ENCODE data around the gene PROX1. TPM values are rescaled to one million over a fixed set of nuclear protein-coding genes. Genes with fewer than 3 reads are reported as not detected.

The PROX1 gene
- polyA plus RNA-seq, 4 donors, result 0.67 to 7.0 (median 2.3) TPM

- H3K4me3 ChIP-seq (ENCODE audit: low read depth in 1 of 3, low read length in 3 of 3), result peak overlapping the region; percentile 37 to 61 (median 51)
- H3K27me3 ChIP-seq (ENCODE audit: control insufficient read depth in 3 of 3, insufficient read depth in 3 of 3, low read length in 3 of 3), result peaks cover 0 to 58% (median 25%) of the 10 kb centered on the region in 3 donors
- WGBS, 3 donors, result 3 to 7% (median 4%) methylated on average over 38 to 39 of the region's 39 CpGs
- FAIRE-seq, result no peak
- H3K9me3 ChIP-seq (ENCODE audit: control insufficient read depth in 2 of 2, insufficient read depth in 1 of 2, low read depth in 1 of 2, low read length in 1 of 2), result no peaks in the 10 kb centered on the region
- DNase-seq, result peak; percentile 21 to 48
- H3K36me3 ChIP-seq (ENCODE audit: control insufficient read depth in 3 of 3, insufficient read depth in 2 of 3, low read depth in 1 of 3, low read length in 3 of 3), result no peaks in the 10 kb centered on the region
- H3K4me1 ChIP-seq (ENCODE audit: control insufficient read depth in 3 of 3, insufficient read depth in 2 of 3, low read depth in 1 of 3, low read length in 2 of 3), result peaks cover 0 to 27% (median 0%) of the 10 kb centered on the region in 3 donors
- peak overlapping the region in 2 of 3 donors; percentile 1 to 78 for H3K27ac ChIP-seq (ENCODE audit: low read depth in 1 of 3, low read length in 2 of 3)
These were observed 1.5 kb downstream of the PROX1 start for GRCh38 chr1:213989002-213989855.

GRCh38 chr1:213993929-213994328 lies 6.2 kb downstream of the PROX1 start:
- no peak for FAIRE-seq
- H3K9me3 ChIP-seq (ENCODE audit: control insufficient read depth in 2 of 2, insufficient read depth in 1 of 2, low read depth in 1 of 2, low read length in 1 of 2), result no peaks in the 10 kb centered on the region
- DNase-seq, result no peak
- WGBS, 3 donors, result 45 to 77% (median 77%) methylated on average over 2 of the region's 2 CpGs
- peaks cover 0 to 11% (median 0%) of the 10 kb centered on the region in 3 donors for H3K36me3 ChIP-seq (ENCODE audit: control insufficient read depth in 3 of 3, insufficient read depth in 2 of 3, low read depth in 1 of 3, low read length in 3 of 3)
- H3K4me3 ChIP-seq (ENCODE audit: low read depth in 1 of 3, low read length in 3 of 3), result no peak overlapping the region
- H3K4me1 ChIP-seq (ENCODE audit: control insufficient read depth in 3 of 3, insufficient read depth in 2 of 3, low read depth in 1 of 3, low read length in 2 of 3), result peaks cover 0 to 11% (median 0%) of the 10 kb centered on the region in 3 donors
- peaks cover 0 to 17% (median 6%) of the 10 kb centered on the region in 3 donors for H3K27me3 ChIP-seq (ENCODE audit: control insufficient read depth in 3 of 3, insufficient read depth in 3 of 3, low read length in 3 of 3)
- H3K27ac ChIP-seq (ENCODE audit: low read depth in 1 of 3, low read length in 2 of 3), result no peak overlapping the region

GRCh38 chr1:213994888-213995287 lies 7.1 kb downstream of the PROX1 start:
- 69 to 77% (median 72%) methylated on average over 5 of the region's 5 CpGs for WGBS, 3 donors
- FAIRE-seq, result no peak

GRCh38 chr1:213995603-213996002 lies 7.8 kb downstream of the PROX1 start:
- 79 to 82% (median 82%) methylated on average over 2 of the region's 2 CpGs for WGBS, 3 donors
- Histone ChIP-seq H3K27ac (ENCODE audit: low read depth in 1 of 3, low read length in 2 of 3) (no peak overlapping the region), H3K36me3 (ENCODE audit: control insufficient read depth in 3 of 3, insufficient read depth in 2 of 3, low read depth in 1 of 3, low read length in 3 of 3) (peaks cover 0 to 11% (median 0%) of the 10 kb centered on the region in 3 donors), H3K4me3 (ENCODE audit: low read depth in 1 of 3, low read length in 3 of 3) (no peak overlapping the region), H3K9me3 (ENCODE audit: control insufficient read depth in 2 of 2, insufficient read depth in 1 of 2, low read depth in 1 of 2, low read length in 1 of 2) (no peaks in the 10 kb centered on the region), H3K27me3 (ENCODE audit: control insufficient read depth in 3 of 3, insufficient read depth in 3 of 3, low read length in 3 of 3) (peaks cover 0 to 2% (median 0%) of the 10 kb centered on the region in 3 donors), H3K4me1 (ENCODE audit: control insufficient read depth in 3 of 3, insufficient read depth in 2 of 3, low read depth in 1 of 3, low read length in 2 of 3) (no peaks in the 10 kb centered on the region)
- no peak for FAIRE-seq
- DNase-seq, result no peak

More at GRCh38 chr1:213994888-213995287, 7.1 kb downstream of the PROX1 start:
- no peak for DNase-seq
- Histone ChIP-seq H3K9me3 (ENCODE audit: control insufficient read depth in 2 of 2, insufficient read depth in 1 of 2, low read depth in 1 of 2, low read length in 1 of 2) (no peaks in the 10 kb centered on the region), H3K4me1 (ENCODE audit: control insufficient read depth in 3 of 3, insufficient read depth in 2 of 3, low read depth in 1 of 3, low read length in 2 of 3) (peaks cover 0 to 2% (median 0%) of the 10 kb centered on the region in 3 donors), H3K36me3 (ENCODE audit: control insufficient read depth in 3 of 3, insufficient read depth in 2 of 3, low read depth in 1 of 3, low read length in 3 of 3) (peaks cover 0 to 11% (median 0%) of the 10 kb centered on the region in 3 donors), H3K27me3 (ENCODE audit: control insufficient read depth in 3 of 3, insufficient read depth in 3 of 3, low read length in 3 of 3) (peaks cover 0 to 7% (median 2%) of the 10 kb centered on the region in 3 donors), H3K4me3 (ENCODE audit: low read depth in 1 of 3, low read length in 3 of 3) (no peak overlapping the region), H3K27ac (ENCODE audit: low read depth in 1 of 3, low read length in 2 of 3) (no peak overlapping the region)

- no peak for FAIRE-seq
- H3K9me3 ChIP-seq (ENCODE audit: control insufficient read depth in 2 of 2, insufficient read depth in 1 of 2, low read depth in 1 of 2, low read length in 1 of 2), result no peaks in the 10 kb centered on the region
- H3K27ac ChIP-seq (ENCODE audit: low read depth in 1 of 3, low read length in 2 of 3), result peak overlapping the region in 1 of 3 donors; percentile 42
- 69 to 91% (median 86%) methylated on average over 15 of the region's 15 CpGs for WGBS, 3 donors
- no peaks in the 10 kb centered on the region for H3K4me1 ChIP-seq (ENCODE audit: control insufficient read depth in 3 of 3, insufficient read depth in 2 of 3, low read depth in 1 of 3, low read length in 2 of 3)
- DNase-seq, result no peak
- peaks cover 0 to 11% (median 0%) of the 10 kb centered on the region in 3 donors for H3K36me3 ChIP-seq (ENCODE audit: control insufficient read depth in 3 of 3, insufficient read depth in 2 of 3, low read depth in 1 of 3, low read length in 3 of 3)
- peaks cover 0 to 2% (median 0%) of the 10 kb centered on the region in 3 donors for H3K27me3 ChIP-seq (ENCODE audit: control insufficient read depth in 3 of 3, insufficient read depth in 3 of 3, low read length in 3 of 3)
- H3K4me3 ChIP-seq (ENCODE audit: low read depth in 1 of 3, low read length in 3 of 3), result no peak overlapping the region
These were observed 8.7 kb downstream of the PROX1 start for GRCh38 chr1:213996320-213997037.

GRCh38 chr1:213997038-213997771 lies 9.4 kb downstream of the PROX1 start:
- Histone ChIP-seq H3K4me3 (ENCODE audit: low read depth in 1 of 3, low read length in 3 of 3) (no peak overlapping the region), H3K4me1 (ENCODE audit: control insufficient read depth in 3 of 3, insufficient read depth in 2 of 3, low read depth in 1 of 3, low read length in 2 of 3) (no peaks in the 10 kb centered on the region), H3K9me3 (ENCODE audit: control insufficient read depth in 2 of 2, insufficient read depth in 1 of 2, low read depth in 1 of 2, low read length in 1 of 2) (no peaks in the 10 kb centered on the region), H3K36me3 (ENCODE audit: control insufficient read depth in 3 of 3, insufficient read depth in 2 of 3, low read depth in 1 of 3, low read length in 3 of 3) (peaks cover 0 to 11% (median 0%) of the 10 kb centered on the region in 3 donors), H3K27me3 (ENCODE audit: control insufficient read depth in 3 of 3, insufficient read depth in 3 of 3, low read length in 3 of 3) (peaks cover 0 to 2% (median 0%) of the 10 kb centered on the region in 3 donors), H3K27ac (ENCODE audit: low read depth in 1 of 3, low read length in 2 of 3) (peak overlapping the region in 1 of 3 donors; percentile 42)
- WGBS, 3 donors, result 73 to 91% (median 88%) methylated on average over 24 of the region's 24 CpGs
- DNase-seq (no peak), FAIRE-seq (no peak)

GRCh38 chr1:213997772-213998107 lies 10.0 kb downstream of the PROX1 start:
- Histone ChIP-seq H3K27ac (ENCODE audit: low read depth in 1 of 3, low read length in 2 of 3) (peak overlapping the region in 1 of 3 donors; percentile 12), H3K4me1 (ENCODE audit: control insufficient read depth in 3 of 3, insufficient read depth in 2 of 3, low read depth in 1 of 3, low read length in 2 of 3) (no peaks in the 10 kb centered on the region), H3K9me3 (ENCODE audit: control insufficient read depth in 2 of 2, insufficient read depth in 1 of 2, low read depth in 1 of 2, low read length in 1 of 2) (no peaks in the 10 kb centered on the region), H3K27me3 (ENCODE audit: control insufficient read depth in 3 of 3, insufficient read depth in 3 of 3, low read length in 3 of 3) (peaks cover 0 to 2% (median 0%) of the 10 kb centered on the region in 3 donors), H3K4me3 (ENCODE audit: low read depth in 1 of 3, low read length in 3 of 3) (no peak overlapping the region), H3K36me3 (ENCODE audit: control insufficient read depth in 3 of 3, insufficient read depth in 2 of 3, low read depth in 1 of 3, low read length in 3 of 3) (peaks cover 0 to 11% (median 0%) of the 10 kb centered on the region in 3 donors)
- FAIRE-seq (no peak), DNase-seq (no peak)
- WGBS, 3 donors, result 92 to 94% (median 94%) methylated on average over 13 of the region's 13 CpGs

GRCh38 chr1:213998785-213999184 lies 11.0 kb downstream of the PROX1 start:
- Histone ChIP-seq H3K4me1 (ENCODE audit: control insufficient read depth in 3 of 3, insufficient read depth in 2 of 3, low read depth in 1 of 3, low read length in 2 of 3) (no peaks in the 10 kb centered on the region), H3K4me3 (ENCODE audit: low read depth in 1 of 3, low read length in 3 of 3) (no peak overlapping the region), H3K9me3 (ENCODE audit: control insufficient read depth in 2 of 2, insufficient read depth in 1 of 2, low read depth in 1 of 2, low read length in 1 of 2) (no peaks in the 10 kb centered on the region), H3K27me3 (ENCODE audit: control insufficient read depth in 3 of 3, insufficient read depth in 3 of 3, low read length in 3 of 3) (peaks cover 0 to 2% (median 0%) of the 10 kb centered on the region in 3 donors), H3K27ac (ENCODE audit: low read depth in 1 of 3, low read length in 2 of 3) (no peak overlapping the region), H3K36me3 (ENCODE audit: control insufficient read depth in 3 of 3, insufficient read depth in 2 of 3, low read depth in 1 of 3, low read length in 3 of 3) (peaks cover 0 to 11% (median 0%) of the 10 kb centered on the region in 3 donors)
- WGBS, 3 donors, result 84 to 89% (median 88%) methylated on average over 6 of the region's 6 CpGs
- FAIRE-seq, result no peak
- DNase-seq, result no peak
